H1 (cell line): ENCODE data around the gene TPRN. TPM values are rescaled to one million over a fixed set of nuclear protein-coding genes. Genes with fewer than 3 reads are reported as not detected.

Experiments used
- CTCF ChIA-PET: fragments of 300-600 bp; sonication (Branson Sonifier 250); formaldehyde crosslinking; loops from one replicate; lab custom pipeline; 2021; ENCODE audit not compliant: partially characterized antibody; lab: Charles Lee
- POLR2A ChIA-PET: fragments of 300-600 bp; sonication (Branson Sonifier 250); formaldehyde crosslinking; loops from one replicate; lab custom pipeline; 2021; ENCODE audit warnings: inconsistent platforms; ENCODE audit not compliant: partially characterized antibody; lab: Charles Lee
- DNase-seq, 2 experiments: peaks; one replicate each; pipeline versions ENCODE4 v3.0.0 to v3.0.0-alpha.2; 2010 to 2022; ENCODE audit warnings: low spot score in 2 of 2, low read depth in 1 of 2, mixed read lengths in 1 of 2
- FAIRE-seq: peaks from 2 replicates; lab custom pipeline; 2011; peaks lifted over from hg19 to GRCh38; lab: Jason Lieb, UNC
- H2AFZ ChIP-seq: 2 replicates; pipeline ENCODE4 v1.8.1; 2012; ENCODE audit warnings: low read length, inconsistent platforms
- H2AK5ac ChIP-seq: 2 replicates; pipeline ENCODE4 v1.6.1; 2013; ENCODE audit warnings: low read depth, low read length
- H2BK120ac ChIP-seq: replicated peaks from 2 replicates; pipeline ENCODE3; 2013; ENCODE audit warnings: low read depth, low read length, inconsistent platforms
- H2BK12ac ChIP-seq: 2 replicates; pipeline ENCODE4 v1.6.1; 2013; ENCODE audit warnings: low read depth, low read length
- H2BK15ac ChIP-seq: 2 replicates; pipeline ENCODE4 v1.6.1; 2013; ENCODE audit warnings: low read length
- H2BK20ac ChIP-seq: 2 replicates; pipeline ENCODE4 v1.6.1; 2013; ENCODE audit warnings: low read length
- H2BK5ac ChIP-seq: 2 replicates; pipeline ENCODE4 v1.6.1; 2013; ENCODE audit warnings: low read depth, low read length
- H3K14ac ChIP-seq: 2 replicates; pipeline ENCODE4 v1.6.1; 2013; ENCODE audit warnings: inconsistent platforms; ENCODE audit not compliant: insufficient read length
- H3K18ac ChIP-seq: 2 replicates; pipeline ENCODE4 v1.6.1; 2013; ENCODE audit warnings: low read length; ENCODE audit errors: extremely low read depth
- H3K23ac ChIP-seq: 2 replicates; pipeline ENCODE4 v1.6.1; 2013; ENCODE audit warnings: inconsistent platforms; ENCODE audit not compliant: insufficient read length
- H3K23me2 ChIP-seq: 2 replicates; pipeline ENCODE4 v1.6.1; 2013; ENCODE audit warnings: low read depth, low read length
- H3K27ac ChIP-seq: 2 replicates; pipeline ENCODE4 v1.6.1; 2011; ENCODE audit warnings: low read depth, low read length, inconsistent platforms
- H3K27me3 ChIP-seq, 4 experiments: replicated peaks in 1 of 4; 1 replicate in 1 of 4; 2 replicates in 3 of 4; pipeline versions ENCODE4 v1.6.1 to v1.8.1; 2011 to 2013; ENCODE audit warnings: low read length in 3 of 4, mild to moderate bottlenecking in 3 of 4, inconsistent platforms in 2 of 4, mixed read lengths in 2 of 4, moderate library complexity in 1 of 4; ENCODE audit not compliant: control insufficient read depth in 3 of 4, insufficient read depth in 3 of 4; ENCODE audit errors: extremely low read depth in 1 of 4
- H3K36me3 ChIP-seq, 4 experiments: 2 replicates each; pipeline versions ENCODE4 v1.6.1 to v1.8.1; 2011 to 2013; ENCODE audit warnings: mild to moderate bottlenecking in 4 of 4, low read length in 3 of 4, moderate library complexity in 2 of 4, control low read depth in 1 of 4, inconsistent platforms in 1 of 4; ENCODE audit not compliant: insufficient read depth in 4 of 4, control insufficient read depth in 2 of 4
- H3K4ac ChIP-seq: replicated peaks from 2 replicates; pipeline ENCODE3; 2013; ENCODE audit warnings: low read length, low read depth, mixed read lengths, inconsistent platforms; ENCODE audit not compliant: insufficient read length
- H3K4me1 ChIP-seq, 4 experiments: replicated peaks in 1 of 4; 1 replicate in 1 of 4; 2 replicates in 3 of 4; pipeline versions ENCODE4 v1.6.1 to v1.8.1; 2011 to 2013; ENCODE audit warnings: low read length in 3 of 4, inconsistent platforms in 2 of 4, mixed read lengths in 1 of 4; ENCODE audit not compliant: insufficient read depth in 4 of 4, control insufficient read depth in 3 of 4
- H3K4me2 ChIP-seq, 2 experiments: 2 replicates each; pipeline versions ENCODE4 v1.6.1 to v1.8.1; 2011 to 2013; ENCODE audit warnings: low read depth in 2 of 2, low read length in 2 of 2, control low read depth in 1 of 2, inconsistent platforms in 1 of 2, mild to moderate bottlenecking in 1 of 2; ENCODE audit not compliant: insufficient read depth in 1 of 2
- H3K4me3 ChIP-seq, 4 experiments: fragments of 200-600, 300-600 bp in 1 of 4; sonication (generic), shearing (Covaris generic), sonication (Bioruptor Twin) in 1 of 4; 2 replicates each; pipeline versions ENCODE4 v1.5.1 to v1.8.1; 2011 to 2016; ENCODE audit warnings: low read length in 4 of 4, low read depth in 3 of 4, control low read depth in 2 of 4, inconsistent platforms in 2 of 4, mild to moderate bottlenecking in 2 of 4, mixed read lengths in 1 of 4, moderate library complexity in 1 of 4; ENCODE audit not compliant: insufficient read depth in 2 of 4; ENCODE audit errors: extremely low read depth in 1 of 4
- H3K56ac ChIP-seq: replicated peaks from 2 replicates; pipeline ENCODE3; 2013; ENCODE audit warnings: low read depth, mild to moderate bottlenecking, mixed read lengths, low read length, inconsistent platforms; ENCODE audit not compliant: insufficient read length
- H3K79me1 ChIP-seq: 2 replicates; pipeline ENCODE4 v1.6.1; 2013; ENCODE audit warnings: low read depth, low read length, control low read depth
- H3K79me2 ChIP-seq, 2 experiments: 2 replicates each; pipeline versions ENCODE4 v1.6.1 to v1.8.1; 2012 to 2013; ENCODE audit warnings: low read length in 2 of 2, mild to moderate bottlenecking in 2 of 2, inconsistent platforms in 1 of 2; ENCODE audit not compliant: insufficient read depth in 2 of 2, control insufficient read depth in 1 of 2
- H3K9ac ChIP-seq, 4 experiments: replicated peaks in 1 of 4; 1 replicate in 1 of 4; 2 replicates in 3 of 4; pipeline versions ENCODE4 v1.6.1 to v1.8.1; 2011 to 2013; ENCODE audit warnings: low read depth in 3 of 4, low read length in 3 of 4, control low read depth in 2 of 4, mild to moderate bottlenecking in 2 of 4, moderate library complexity in 2 of 4, inconsistent platforms in 1 of 4; ENCODE audit errors: extremely low read depth in 1 of 4
- H3K9me3 ChIP-seq, 2 experiments: 2 replicates each; pipeline versions ENCODE4 v1.6.1 to v1.8.1; 2012 to 2013; ENCODE audit warnings: mild to moderate bottlenecking in 2 of 2, moderate library complexity in 2 of 2, control low read depth in 1 of 2, inconsistent platforms in 1 of 2, low read depth in 1 of 2, low read length in 1 of 2, mixed read lengths in 1 of 2; ENCODE audit not compliant: insufficient read depth in 2 of 2
- H4K20me1 ChIP-seq, 2 experiments: replicated peaks in 1 of 2; 2 replicates each; pipeline versions ENCODE3 to v1.8.1; 2011 to 2013; ENCODE audit warnings: inconsistent platforms in 2 of 2, low read length in 2 of 2, mild to moderate bottlenecking in 1 of 2; ENCODE audit not compliant: insufficient read depth in 2 of 2, control insufficient read depth in 1 of 2
- H4K5ac ChIP-seq: 2 replicates; pipeline ENCODE4 v1.6.1; 2013; ENCODE audit warnings: low read length, low read depth, mixed read lengths, inconsistent platforms; ENCODE audit not compliant: insufficient read length
- H4K8ac ChIP-seq: 2 replicates; pipeline ENCODE4 v1.8.0; 2013; ENCODE audit warnings: mild to moderate bottlenecking, moderate library complexity, low read length, inconsistent platforms; ENCODE audit not compliant: insufficient read depth; ENCODE audit errors: extremely low read depth
- H4K91ac ChIP-seq: replicated peaks from 2 replicates; pipeline ENCODE3; 2013; ENCODE audit warnings: low read length, mixed read lengths, inconsistent platforms; ENCODE audit not compliant: insufficient read length
- ASH2L ChIP-seq: fragments of 200-600, 300-600 bp; sonication (generic); IDR thresholded peaks from one replicate; pipeline ENCODE4 v1.7.1; 2017; ENCODE audit warnings: low read length
- GTF2F1 ChIP-seq: IDR thresholded peaks from 2 replicates; pipeline ENCODE4 v1.6.1; 2012; ENCODE audit warnings: low read depth, low read length, improper control_type of control experiment, borderline replicate concordance
- HDAC2 ChIP-seq, 2 experiments: fragments of 300-600 bp in 1 of 2; sonication (generic) in 1 of 2; IDR thresholded peaks; 2 replicates each; pipeline ENCODE4 v1.6.1; 2011 to 2012; ENCODE audit warnings: low read depth in 2 of 2, low read length in 2 of 2, mild to moderate bottlenecking in 2 of 2, moderate library complexity in 2 of 2, borderline replicate concordance in 1 of 2, inconsistent platforms in 1 of 2
- JUND ChIP-seq: IDR thresholded peaks from 2 replicates; pipeline ENCODE4 v1.6.1; 2011; ENCODE audit warnings: mild to moderate bottlenecking, improper control_type of control experiment, low read length
- KDM4A ChIP-seq: IDR thresholded peaks from one replicate; pipeline ENCODE4 v1.7.1; 2012; ENCODE audit warnings: low read depth, mild to moderate bottlenecking, moderate library complexity, low read length, inconsistent platforms; ENCODE audit not compliant: severe bottlenecking
- RXRA ChIP-seq: IDR thresholded peaks from 2 replicates; pipeline ENCODE4 v1.6.1; 2011; ENCODE audit warnings: low read depth, mild to moderate bottlenecking, low read length, moderate library complexity; ENCODE audit not compliant: insufficient read depth
- WGBS, 2 experiments: shearing (Covaris generic) in 1 of 2; methylation state at CpG; one replicate each; pipeline versions ENCODE4 v1.1.6 to v1.1.7; 2013 to 2015; ENCODE audit warnings: low lambda C conversion rate in 2 of 2, mixed read lengths in 2 of 2, inconsistent platforms in 1 of 2, low coverage in 1 of 2, missing lambda C conversion rate in 1 of 2; ENCODE audit not compliant: insufficient replicate concordance in 2 of 2, insufficient coverage in 1 of 2, insufficient read length in 1 of 2; ENCODE audit errors: extremely low coverage in 1 of 2, missing lambda C conversion rate in 1 of 2; 5-methylcytosine and 5-hydroxymethylcytosine counted together
- polyA plus RNA-seq, 7 experiments: library from polyadenylated mRNA; depleted of rRNA in 3 of 7; stranded (reverse) in 5 of 7; unstranded in 2 of 7; fragments of >200 nt in 5 of 7; fragments of 200-250 nt in 2 of 7; gene quantifications; 1 replicate in 5 of 7; 2 replicates in 1 of 7; 4 replicates in 1 of 7; pipeline versions ENCODE4 v1.2.1 to v1.2.3, GENCODE V29; 2011 to 2013; ENCODE audit warnings: missing spikeins in 2 of 7, mixed read lengths in 2 of 7
- total RNA-seq: library from RNA; stranded (reverse); fragmentation: NEBNext Ultra II Directional; extraction: Animal tissue kit (Norgen Biotek cat#: 25700); gene quantifications from 2 replicates; pipeline ENCODE4 v1.2.1, GENCODE V29; 2021
- TF ChIP-seq, protein P1 (sequence below): IDR thresholded peaks from 2 replicates; pipeline ENCODE4 v1.6.1; 2012; ENCODE audit warnings: inconsistent platforms
- TF ChIP-seq, protein P2 (sequence below), 3 experiments: IDR thresholded peaks; 1 replicate in 2 of 3; 2 replicates in 1 of 3; pipeline versions ENCODE4 v1.5.1 to v1.6.1; 2011; ENCODE audit warnings: low read length in 3 of 3, mild to moderate bottlenecking in 3 of 3, inconsistent platforms in 2 of 3, low read depth in 1 of 3, moderate library complexity in 1 of 3; ENCODE audit not compliant: insufficient read depth in 1 of 3; ENCODE audit errors: control extremely low read depth in 1 of 3

The TPRN gene
- total and polyA plus RNA-seq, 2 of the 8 experiments (the other 6 are each of a cell fraction or from before 2014, with no cell fraction given), result 9.7 to 23.2 TPM

DNA sequence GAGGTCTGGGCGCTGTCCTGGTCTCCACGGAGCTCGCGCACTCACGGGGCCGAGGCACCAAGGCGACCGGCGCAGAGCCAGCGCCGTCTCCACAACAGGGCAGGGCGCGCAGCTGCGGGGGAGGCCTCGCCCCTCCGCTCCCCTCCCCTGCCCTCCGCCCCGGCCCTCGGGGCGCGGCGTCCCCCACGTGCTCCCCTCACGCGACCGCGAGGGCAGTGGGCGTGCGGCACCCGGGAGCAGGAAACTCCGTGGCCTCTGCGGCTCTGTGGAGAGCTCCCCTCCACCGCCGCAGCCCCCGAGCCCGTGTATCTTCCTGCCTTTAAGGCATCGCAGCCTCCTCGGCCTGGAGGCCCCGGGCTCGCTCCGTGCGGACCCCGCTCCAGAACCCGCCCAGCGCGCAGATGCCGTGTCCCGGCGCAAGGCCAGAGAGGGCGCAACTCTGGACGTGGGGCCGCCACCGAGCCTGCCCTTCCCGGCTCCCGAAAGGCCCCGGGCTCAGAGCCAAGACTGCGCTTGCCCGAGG lies 39.8 kb upstream of the TPRN start:
- DNase-seq, result no peak
- no peak for FAIRE-seq
- Histone ChIP-seq H2AK5ac (no peak overlapping the region), H2BK120ac (no peak overlapping the region), H3K4me1 (peaks cover 0 to 27% (median 21%) of the 10 kb centered on the region in 4 experiments; a peak in 6 of 7 replicates), H2BK20ac (no peak overlapping the region), H3K4me2 (peak overlapping the region; percentile 49 to 75), H3K9me3 (no peaks in the 10 kb centered on the region), H4K5ac (peak overlapping the region; percentile 52), H2BK12ac (no peak overlapping the region), H4K8ac (peak overlapping the region; percentile 91; the same call in 1 of the 2 replicates), H4K91ac (peak overlapping the region; percentile 91), H4K20me1 (peaks cover 22 to 23% of the 10 kb centered on the region in 2 experiments), H3K27ac (peak overlapping the region; percentile 67; the same call in 1 of the 2 replicates), H2BK5ac (peak overlapping the region; percentile 95), H2BK15ac (no peak overlapping the region), H3K36me3 (peaks cover 6 to 18% (median 15%) of the 10 kb centered on the region in 4 experiments; a peak in 7 of 8 replicates), H3K79me1 (peaks cover 5% of the 10 kb centered on the region), H3K14ac (no peak overlapping the region), H3K23me2 (peaks cover 5% of the 10 kb centered on the region; the same call in 1 of the 2 replicates), H3K23ac (no peak overlapping the region), H3K27me3 (no peaks in the 10 kb centered on the region), H2AFZ (no peak overlapping the region), H3K18ac (peak overlapping the region; percentile 95; the same call in 1 of the 2 replicates), H3K4me3 (peak overlapping the region; percentile 64 to 83 (median 70)), H3K79me2 (peaks cover 0 to 20% of the 10 kb centered on the region in 2 experiments; a peak in 2 of 4 replicates), H3K56ac (peak overlapping the region; percentile 77), H3K4ac (no peak overlapping the region), H3K9ac (peak overlapping the region; percentile 29 to 63 (median 58); a peak in 6 of 7 replicates)
- POLR2A ChIA-PET, result interaction anchor here (0.6 to 69.9 kb wide), 43 partner anchors 5 to 364 kb away, joined by 3 to 1462 read pairs (median 3); partner anchors contain the start of genes ABCA2, CYSRT1, ENTPD2 and GRIN1
- WGBS, 2 experiments, result 2% methylated on average over 43 of the region's 58 CpGs; no CpG with 5 or more reads in 1 of the 2 experiments
- CTCF ChIA-PET, result interaction anchor here (0.6 to 9.1 kb wide), 9 partner anchors 13 to 102 kb away, joined by 3 to 113 read pairs (median 4); partner anchors contain the start of genes CYSRT1, RNF208 and RNF224
- TF ChIP-seq, protein P1, sequence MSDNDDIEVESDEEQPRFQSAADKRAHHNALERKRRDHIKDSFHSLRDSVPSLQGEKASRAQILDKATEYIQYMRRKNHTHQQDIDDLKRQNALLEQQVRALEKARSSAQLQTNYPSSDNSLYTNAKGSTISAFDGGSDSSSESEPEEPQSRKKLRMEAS, result peak; percentile 73; the same call in 1 of the 2 replicates
- TF ChIP-seq HDAC2 (IDR thresholded peaks at IDR 0.05; ENCODE audit: borderline replicate concordance in 1 of 2, low read depth in 2 of 2, low read length in 2 of 2) (0 out of 4 replicates have a peak, but pooled peaks of 1 of the 2 experiments have one; percentile 38), RXRA (no peak), ASH2L (peak; percentile 35), KDM4A (peak; percentile 95), JUND (no peak), GTF2F1 (no peak)
- TF ChIP-seq, protein P2, sequence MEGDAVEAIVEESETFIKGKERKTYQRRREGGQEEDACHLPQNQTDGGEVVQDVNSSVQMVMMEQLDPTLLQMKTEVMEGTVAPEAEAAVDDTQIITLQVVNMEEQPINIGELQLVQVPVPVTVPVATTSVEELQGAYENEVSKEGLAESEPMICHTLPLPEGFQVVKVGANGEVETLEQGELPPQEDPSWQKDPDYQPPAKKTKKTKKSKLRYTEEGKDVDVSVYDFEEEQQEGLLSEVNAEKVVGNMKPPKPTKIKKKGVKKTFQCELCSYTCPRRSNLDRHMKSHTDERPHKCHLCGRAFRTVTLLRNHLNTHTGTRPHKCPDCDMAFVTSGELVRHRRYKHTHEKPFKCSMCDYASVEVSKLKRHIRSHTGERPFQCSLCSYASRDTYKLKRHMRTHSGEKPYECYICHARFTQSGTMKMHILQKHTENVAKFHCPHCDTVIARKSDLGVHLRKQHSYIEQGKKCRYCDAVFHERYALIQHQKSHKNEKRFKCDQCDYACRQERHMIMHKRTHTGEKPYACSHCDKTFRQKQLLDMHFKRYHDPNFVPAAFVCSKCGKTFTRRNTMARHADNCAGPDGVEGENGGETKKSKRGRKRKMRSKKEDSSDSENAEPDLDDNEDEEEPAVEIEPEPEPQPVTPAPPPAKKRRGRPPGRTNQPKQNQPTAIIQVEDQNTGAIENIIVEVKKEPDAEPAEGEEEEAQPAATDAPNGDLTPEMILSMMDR (IDR thresholded peaks at IDR 0.05; ENCODE audit: control extremely low read depth in 1 of 3, insufficient read depth in 1 of 3, low read depth in 1 of 3, low read length in 3 of 3), result peak in 2 of 3 experiments; percentile 3 to 27; a peak in 2 of 4 replicates
